Astrocyte of the cerebellum (primary cell): ENCODE results near the gene ARIH2.

Experiments
- DNase-seq: peaks from one replicate; pipeline ENCODE4 v3.0.0-alpha.2; 2011; ENCODE audit warnings: low read depth
- H3K4me3 ChIP-seq: 2 replicates; pipeline ENCODE4 v1.5.1; 2011; ENCODE audit warnings: mild to moderate bottlenecking, low read depth, low read length, moderate library complexity
- in situ Hi-C: cut with HindIII; loops from 2 replicates; pipeline ENCODE4 v1.10.0; 2017; ENCODE audit warnings: low sequenced_read_pairs
- TF ChIP-seq, protein P1 (sequence below): IDR thresholded peaks from 2 replicates; pipeline ENCODE4 v1.5.1; 2012; ENCODE audit warnings: low read length, low read depth, moderate library complexity, mild to moderate bottlenecking; ENCODE audit errors: missing control alignments

The ARIH2 gene

DNA sequence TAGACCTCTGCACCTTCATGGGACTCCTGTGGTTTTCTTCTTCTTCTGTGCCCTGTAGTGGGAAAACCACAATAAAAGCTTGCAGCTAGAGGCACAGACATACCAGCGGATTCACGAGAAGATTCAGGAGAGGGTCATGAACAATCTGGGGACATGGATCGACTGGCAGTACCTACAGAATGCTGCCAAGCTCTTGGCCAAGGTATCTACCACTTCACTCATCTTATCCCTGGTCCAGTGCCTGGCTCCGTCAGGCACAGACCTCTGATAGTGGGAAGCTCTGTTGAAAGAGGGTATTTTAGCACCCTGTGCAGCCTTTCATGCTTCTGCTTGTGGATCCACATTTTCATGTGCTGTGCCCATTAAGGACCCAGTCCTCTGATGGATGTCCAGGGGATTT is 61.7 kb downstream of the ARIH2 start:
- H3K4me3 ChIP-seq = no peak overlapping the region
- TF ChIP-seq, protein P1, sequence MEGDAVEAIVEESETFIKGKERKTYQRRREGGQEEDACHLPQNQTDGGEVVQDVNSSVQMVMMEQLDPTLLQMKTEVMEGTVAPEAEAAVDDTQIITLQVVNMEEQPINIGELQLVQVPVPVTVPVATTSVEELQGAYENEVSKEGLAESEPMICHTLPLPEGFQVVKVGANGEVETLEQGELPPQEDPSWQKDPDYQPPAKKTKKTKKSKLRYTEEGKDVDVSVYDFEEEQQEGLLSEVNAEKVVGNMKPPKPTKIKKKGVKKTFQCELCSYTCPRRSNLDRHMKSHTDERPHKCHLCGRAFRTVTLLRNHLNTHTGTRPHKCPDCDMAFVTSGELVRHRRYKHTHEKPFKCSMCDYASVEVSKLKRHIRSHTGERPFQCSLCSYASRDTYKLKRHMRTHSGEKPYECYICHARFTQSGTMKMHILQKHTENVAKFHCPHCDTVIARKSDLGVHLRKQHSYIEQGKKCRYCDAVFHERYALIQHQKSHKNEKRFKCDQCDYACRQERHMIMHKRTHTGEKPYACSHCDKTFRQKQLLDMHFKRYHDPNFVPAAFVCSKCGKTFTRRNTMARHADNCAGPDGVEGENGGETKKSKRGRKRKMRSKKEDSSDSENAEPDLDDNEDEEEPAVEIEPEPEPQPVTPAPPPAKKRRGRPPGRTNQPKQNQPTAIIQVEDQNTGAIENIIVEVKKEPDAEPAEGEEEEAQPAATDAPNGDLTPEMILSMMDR = no peak
- in situ Hi-C loops = no loop called here
- no peak for DNase-seq

DNA sequence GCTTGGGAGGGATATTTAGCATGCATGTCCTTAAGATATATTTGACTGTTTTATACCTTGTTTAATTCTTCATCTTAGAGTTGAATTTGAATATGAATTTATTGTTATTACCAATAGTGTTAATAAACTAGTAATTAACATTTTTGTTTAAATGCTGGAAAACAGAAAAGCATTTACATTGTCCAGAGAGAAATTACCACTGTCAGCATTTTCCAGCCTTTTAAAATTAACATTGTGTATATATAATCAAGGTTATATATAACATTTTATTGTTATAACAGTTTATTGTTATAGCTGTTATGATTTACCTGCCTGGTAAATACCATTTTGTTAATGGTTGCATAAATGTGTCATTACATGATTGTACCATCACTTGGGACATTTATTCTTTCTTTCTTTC is 63.4 kb downstream of the ARIH2 start:
- TF ChIP-seq, protein P1 = no peak
- H3K4me3 ChIP-seq = no peak overlapping the region
- no peak for DNase-seq
- in situ Hi-C loops = no loop called here

DNA sequence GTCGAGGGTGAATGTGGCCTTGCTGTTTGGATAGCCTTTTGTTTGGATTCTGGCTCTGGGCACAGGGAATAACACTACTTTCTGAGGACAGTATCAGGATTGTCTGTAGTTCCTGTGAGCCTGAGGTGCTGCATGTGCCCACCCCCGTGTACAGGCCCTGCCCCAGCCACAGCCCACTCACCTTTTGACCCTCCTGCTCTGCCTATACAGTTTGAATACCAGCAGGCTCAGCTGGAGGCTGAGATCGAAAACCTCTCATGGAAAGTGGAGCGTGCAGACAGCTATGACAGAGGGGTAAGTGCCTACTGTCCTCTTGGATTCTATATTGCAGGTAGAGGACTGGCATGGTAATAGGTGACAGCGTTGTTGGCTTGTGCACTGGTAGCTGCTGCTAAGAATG is 64.0 kb downstream of the ARIH2 start:
- DNase-seq = no peak
- in situ Hi-C loops = no loop called here
- H3K4me3 ChIP-seq = no peak overlapping the region
- TF ChIP-seq, protein P1 = no peak

DNA sequence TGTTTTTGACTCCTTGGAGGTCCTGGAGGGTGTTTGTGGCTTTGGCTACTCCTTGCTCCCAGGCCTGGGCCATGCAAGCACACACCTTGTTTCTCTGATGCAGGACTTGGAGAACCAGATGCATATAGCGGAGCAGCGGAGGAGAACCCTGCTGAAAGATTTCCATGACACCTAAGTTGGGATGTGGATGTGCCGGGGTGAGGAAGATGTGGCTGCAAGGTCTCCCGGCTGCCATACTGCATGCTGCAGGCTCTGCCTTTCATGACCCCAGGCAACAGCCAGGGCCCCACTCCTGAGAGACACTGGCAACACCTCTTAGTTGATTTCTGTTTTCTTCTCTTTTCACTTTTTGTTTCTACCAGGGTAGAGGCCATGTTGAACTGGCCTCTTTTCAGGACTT is 64.5 kb downstream of the ARIH2 start:
- DNase-seq = no peak
- TF ChIP-seq, protein P1 = no peak

DNA sequence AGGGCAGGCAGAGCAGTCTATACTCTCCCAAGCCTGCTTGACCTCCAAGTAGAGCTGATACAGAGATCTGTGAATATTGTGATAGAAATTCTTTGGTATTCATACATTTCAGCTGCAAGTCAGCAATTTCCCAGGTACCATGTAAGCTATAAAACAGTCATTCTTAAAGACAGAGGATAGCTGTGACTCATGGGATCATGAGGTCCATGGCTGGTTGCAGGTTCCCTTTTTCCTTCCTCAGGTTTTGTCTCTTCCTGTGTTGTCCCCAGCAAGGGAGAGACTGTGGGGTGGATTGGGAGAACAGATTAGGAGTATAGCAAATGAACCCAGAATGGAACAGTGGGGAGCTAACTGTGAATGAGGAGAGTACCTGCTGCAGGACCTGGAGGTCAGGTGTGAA is 66.0 kb downstream of the ARIH2 start:
- no peak for DNase-seq
- in situ Hi-C loops = no loop called here
- no peak overlapping the region for H3K4me3 ChIP-seq
- TF ChIP-seq, protein P1 = no peak

More for the DNA sequence above, 64.5 kb downstream of the ARIH2 start:
- no peak overlapping the region for H3K4me3 ChIP-seq
- in situ Hi-C loops = no loop called here

DNA sequence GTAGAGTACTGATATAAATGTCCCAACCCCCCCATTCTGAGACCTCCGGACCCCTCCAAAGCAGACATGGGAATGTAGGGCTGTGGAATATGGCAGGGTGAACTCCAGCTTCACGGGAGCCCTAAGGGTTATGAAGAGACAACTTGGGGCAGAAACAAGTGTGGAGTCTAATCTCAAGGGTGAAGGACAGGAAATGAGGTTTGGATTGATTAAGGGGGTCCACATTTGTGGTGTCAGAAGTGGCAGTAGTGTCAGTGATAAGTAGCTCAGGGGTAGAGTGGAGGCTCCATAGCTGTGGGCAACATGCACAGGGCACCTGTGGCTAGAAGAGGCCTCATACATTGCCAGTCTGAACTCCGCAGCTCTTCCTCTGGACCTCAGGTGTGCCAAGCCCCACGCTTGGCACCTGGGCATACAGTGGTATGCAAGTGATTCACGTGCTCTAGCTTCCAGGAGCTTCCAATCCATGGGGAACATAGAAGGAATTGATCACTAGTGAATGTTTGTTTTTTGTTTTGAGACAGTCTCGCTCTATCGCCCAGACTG is 67.3 kb downstream of the ARIH2 start:
- DNase-seq = no peak
- TF ChIP-seq, protein P1 = no peak
- H3K4me3 ChIP-seq = no peak overlapping the region
- in situ Hi-C loops = no loop called here
